Measurements from ENCODE around the gene HMCN2. TPM values are rescaled to one million over a fixed set of nuclear protein-coding genes. Genes with fewer than 3 reads are reported as not detected.

Gene HMCN2
- total RNA-seq, 2 donors from 2014 or later: 1.3 to 7.3 TPM

DNA sequence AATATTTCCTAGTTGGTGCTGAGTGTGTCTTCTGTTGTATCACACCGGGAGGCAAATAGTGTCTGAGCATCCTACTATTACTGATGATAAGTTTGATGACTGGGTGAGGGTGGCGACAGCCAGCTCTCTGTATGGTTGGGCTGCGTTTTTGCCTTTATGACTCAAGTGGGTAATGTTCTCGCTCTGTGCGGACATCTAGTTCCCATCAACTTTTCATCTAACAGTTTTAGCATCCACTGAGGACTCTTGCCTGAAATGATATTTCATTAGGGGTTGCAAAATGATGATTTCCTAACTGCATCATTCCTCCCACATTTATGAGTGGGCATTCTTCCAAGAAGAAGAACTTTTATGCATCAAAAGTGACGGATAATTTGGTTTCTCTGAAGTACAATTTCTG, 26.5 kb downstream of the HMCN2 start:
- Histone ChIP-seq H3K27me3 (no peaks in the 10 kb centered on the region), H3K9me3 (no peaks in the 10 kb centered on the region), H3K4me1 (peaks cover 0 to 27% of the 10 kb centered on the region in 2 donors), H3K36me3 (no peaks in the 10 kb centered on the region), H3K4me3 (no peak overlapping the region), H3K27ac (peak overlapping the region in 1 of 2 donors; percentile 36)
- peak; percentile 77 for DNase-seq (ENCODE audit: low spot score)
- TF ChIP-seq, protein P1, sequence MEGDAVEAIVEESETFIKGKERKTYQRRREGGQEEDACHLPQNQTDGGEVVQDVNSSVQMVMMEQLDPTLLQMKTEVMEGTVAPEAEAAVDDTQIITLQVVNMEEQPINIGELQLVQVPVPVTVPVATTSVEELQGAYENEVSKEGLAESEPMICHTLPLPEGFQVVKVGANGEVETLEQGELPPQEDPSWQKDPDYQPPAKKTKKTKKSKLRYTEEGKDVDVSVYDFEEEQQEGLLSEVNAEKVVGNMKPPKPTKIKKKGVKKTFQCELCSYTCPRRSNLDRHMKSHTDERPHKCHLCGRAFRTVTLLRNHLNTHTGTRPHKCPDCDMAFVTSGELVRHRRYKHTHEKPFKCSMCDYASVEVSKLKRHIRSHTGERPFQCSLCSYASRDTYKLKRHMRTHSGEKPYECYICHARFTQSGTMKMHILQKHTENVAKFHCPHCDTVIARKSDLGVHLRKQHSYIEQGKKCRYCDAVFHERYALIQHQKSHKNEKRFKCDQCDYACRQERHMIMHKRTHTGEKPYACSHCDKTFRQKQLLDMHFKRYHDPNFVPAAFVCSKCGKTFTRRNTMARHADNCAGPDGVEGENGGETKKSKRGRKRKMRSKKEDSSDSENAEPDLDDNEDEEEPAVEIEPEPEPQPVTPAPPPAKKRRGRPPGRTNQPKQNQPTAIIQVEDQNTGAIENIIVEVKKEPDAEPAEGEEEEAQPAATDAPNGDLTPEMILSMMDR (IDR thresholded peaks at IDR 0.05): no peak

DNA sequence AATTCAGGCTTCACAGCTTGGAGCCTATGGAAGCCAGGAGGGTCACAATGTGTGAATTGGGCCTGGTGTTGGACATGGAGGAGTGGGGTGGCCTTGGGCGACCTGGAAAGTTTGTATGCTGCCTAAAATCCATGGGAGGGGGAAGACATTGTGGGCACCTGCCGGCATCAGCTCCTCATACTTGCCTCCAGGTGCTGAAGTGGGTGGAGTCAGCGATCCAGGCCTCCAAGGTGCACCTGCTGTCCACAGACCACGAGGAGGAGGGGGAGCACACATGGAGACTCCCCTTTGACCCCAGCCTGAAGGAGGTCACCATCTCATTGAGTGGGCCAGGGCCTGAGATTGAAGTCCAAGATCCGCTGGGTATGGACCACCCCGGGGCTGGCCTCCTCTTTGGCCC, 29.1 kb downstream of the HMCN2 start:
- DNase-seq (ENCODE audit: low spot score): no peak
- H3K27me3 ChIP-seq: no peaks in the 10 kb centered on the region
- TF ChIP-seq, protein P1 (IDR thresholded peaks at IDR 0.05): no peak

DNA sequence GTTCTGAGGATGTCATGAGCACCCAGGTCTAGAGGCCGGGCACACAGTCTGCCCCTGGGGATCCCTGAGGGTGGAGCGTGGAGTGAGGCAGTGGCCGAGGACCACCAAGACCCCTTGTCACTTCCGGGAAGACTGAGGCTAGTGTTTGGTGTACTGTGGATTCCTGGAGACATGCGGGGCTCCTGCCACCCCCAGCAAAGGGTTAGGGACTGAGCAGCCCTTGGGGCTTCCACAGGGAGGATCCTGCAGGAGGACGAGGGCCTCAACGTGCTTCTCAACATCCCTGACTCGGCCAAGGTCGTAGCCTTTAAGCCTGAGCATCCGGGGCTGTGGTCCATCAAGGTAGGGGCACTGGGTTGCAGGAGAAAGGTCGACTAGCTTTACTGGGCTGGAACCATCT, 29.9 kb downstream of the HMCN2 start:
- Histone ChIP-seq H3K27ac (no peak overlapping the region), H3K4me3 (no peak overlapping the region), H3K27me3 (no peaks in the 10 kb centered on the region), H3K36me3 (no peaks in the 10 kb centered on the region), H3K9me3 (no peaks in the 10 kb centered on the region), H3K4me1 (peaks cover 0 to 6% of the 10 kb centered on the region in 2 donors)
- no peak for DNase-seq (ENCODE audit: low spot score)
- TF ChIP-seq, protein P1 (IDR thresholded peaks at IDR 0.05): no peak

More for the DNA sequence above, 29.1 kb downstream of the HMCN2 start:
- H3K36me3 ChIP-seq: no peaks in the 10 kb centered on the region
- no peaks in the 10 kb centered on the region for H3K9me3 ChIP-seq
- no peak overlapping the region for H3K27ac ChIP-seq
- H3K4me3 ChIP-seq: no peak overlapping the region
- H3K4me1 ChIP-seq: peaks cover 0 to 5% of the 10 kb centered on the region in 2 donors

DNA sequence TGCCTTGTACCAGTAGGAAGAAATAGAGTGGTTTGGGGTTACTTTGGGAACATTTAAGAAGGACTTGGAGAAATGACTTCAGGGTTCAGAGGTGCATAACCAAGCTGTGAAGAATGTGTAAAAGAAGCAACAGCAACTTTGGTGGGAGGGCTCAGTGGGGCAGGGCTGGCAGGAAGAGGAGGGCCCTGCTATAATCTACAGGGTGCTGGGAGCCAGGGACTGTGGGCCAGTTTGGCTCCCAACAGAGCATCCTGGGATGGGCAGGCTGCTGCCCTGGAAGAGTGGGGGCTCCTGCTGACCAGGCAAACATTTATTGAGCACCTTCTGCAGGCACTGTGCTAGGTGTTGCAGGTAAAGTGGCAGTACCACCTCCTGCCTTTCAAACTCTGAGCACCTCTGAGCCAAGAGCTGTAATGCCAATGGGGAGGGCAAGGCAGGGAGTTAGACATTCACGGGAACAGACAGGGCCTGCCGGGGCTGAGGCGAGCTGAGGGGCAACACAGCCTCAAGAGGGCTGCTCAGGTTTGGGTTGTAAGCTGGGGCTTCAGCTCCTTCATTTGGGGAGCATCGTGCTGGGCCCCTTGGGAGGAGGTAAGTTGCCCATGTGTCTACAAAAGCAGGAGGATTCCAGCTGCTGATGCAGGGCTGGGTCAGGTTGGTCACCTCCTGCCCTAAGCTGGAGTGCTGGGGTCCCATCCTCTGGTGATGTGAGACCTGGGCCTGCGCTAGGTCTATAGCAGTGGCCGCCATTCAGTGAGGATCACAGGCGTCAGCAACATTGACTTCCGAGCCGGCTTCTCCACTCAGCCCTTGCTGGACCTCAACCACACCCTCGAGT, 30.6 kb downstream of the HMCN2 start:
- TF ChIP-seq, protein P1 (IDR thresholded peaks at IDR 0.05): no peak
- H3K4me3 ChIP-seq: no peak overlapping the region
- peaks cover 0 to 9% of the 10 kb centered on the region in 2 donors for H3K4me1 ChIP-seq
- no peaks in the 10 kb centered on the region for H3K9me3 ChIP-seq
- no peaks in the 10 kb centered on the region for H3K27me3 ChIP-seq
- no peak for DNase-seq (ENCODE audit: low spot score)
- no peak overlapping the region for H3K27ac ChIP-seq
- H3K36me3 ChIP-seq: no peaks in the 10 kb centered on the region

DNA sequence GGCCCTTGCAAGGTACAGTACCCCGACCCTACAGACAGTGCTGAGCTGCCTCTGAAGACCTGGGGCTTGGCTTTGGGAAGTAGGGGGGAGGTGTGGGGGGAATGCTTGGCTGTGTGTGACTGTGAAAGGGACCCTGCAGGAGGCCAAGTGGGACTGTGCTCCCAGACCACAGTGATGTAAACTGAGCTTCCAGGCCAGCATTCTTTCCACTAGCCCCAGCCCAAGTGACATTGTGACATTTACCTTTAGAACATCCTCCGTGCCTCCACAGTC, 31.2 kb downstream of the HMCN2 start:
- no peaks in the 10 kb centered on the region for H3K9me3 ChIP-seq
- no peaks in the 10 kb centered on the region for H3K27me3 ChIP-seq
- TF ChIP-seq, protein P1 (IDR thresholded peaks at IDR 0.05): no peak
- H3K36me3 ChIP-seq: no peaks in the 10 kb centered on the region
- H3K4me3 ChIP-seq: no peak overlapping the region
- peaks cover 0 to 10% of the 10 kb centered on the region in 2 donors for H3K4me1 ChIP-seq
- no peak for DNase-seq (ENCODE audit: low spot score)
- H3K27ac ChIP-seq: no peak overlapping the region

DNA sequence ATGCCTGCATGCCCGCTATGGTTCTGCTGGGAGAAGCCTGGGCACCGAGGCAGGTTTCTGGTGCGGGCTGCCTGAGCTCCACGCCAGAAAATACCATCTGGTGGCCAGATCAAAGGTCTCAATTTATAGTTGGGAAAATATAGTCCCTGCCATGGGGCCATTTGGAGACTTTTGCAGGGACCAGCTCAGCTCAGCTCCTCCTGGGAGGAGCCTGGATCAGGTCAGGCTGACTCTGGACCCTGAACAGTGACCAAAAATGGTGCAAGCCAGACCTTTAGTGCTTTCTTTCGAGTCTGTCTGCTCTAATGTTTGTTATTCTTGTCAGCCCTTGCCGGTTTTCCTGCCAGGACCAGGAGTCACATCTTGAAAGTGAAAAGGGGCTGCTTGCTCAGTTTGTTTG, 31.8 kb downstream of the HMCN2 start:
- TF ChIP-seq, protein P1 (IDR thresholded peaks at IDR 0.05): no peak
- Histone ChIP-seq H3K36me3 (no peaks in the 10 kb centered on the region), H3K9me3 (no peaks in the 10 kb centered on the region), H3K4me3 (no peak overlapping the region), H3K27me3 (no peaks in the 10 kb centered on the region), H3K27ac (peak overlapping the region in 1 of 2 donors; percentile 3), H3K4me1 (peaks cover 0 to 13% of the 10 kb centered on the region in 2 donors)
- no peak for DNase-seq (ENCODE audit: low spot score)

Data from right atrium auricular region (tissue), 2 donors.